Medulla oblongata (tissue), 1 donor: ENCODE data around the gene DEK.
"Not testable (repeated sequence)": the region's sequence is repeated elsewhere in the genome, so short reads cannot be mapped to it uniquely, and the experiment has no call there.

Source experiments
- DNase-seq: peaks from one replicate; pipeline ENCODE4 v3.0.0-alpha.2; 2015; ENCODE audit errors: extremely low spot score

The DEK gene

DNA sequence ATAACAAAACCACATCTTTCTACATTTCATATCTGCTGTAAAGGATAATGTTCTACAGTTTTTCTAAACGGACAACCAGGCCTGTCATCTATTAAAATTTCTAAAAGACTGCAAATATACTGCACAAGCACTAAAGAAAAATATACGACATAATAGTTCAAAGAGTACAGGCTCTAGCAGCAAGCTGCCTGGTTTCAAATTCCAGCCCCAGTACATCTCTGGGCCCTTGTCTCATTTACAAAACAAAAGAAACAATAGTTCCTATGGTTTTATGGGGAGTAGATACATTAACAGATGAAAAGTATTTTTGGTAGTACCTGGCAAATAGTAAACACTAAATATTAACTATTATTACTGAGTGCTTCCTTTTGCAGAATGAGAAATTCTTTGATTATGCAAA, 24.1 kb downstream of the DEK start:
- no peak for DNase-seq

DNA sequence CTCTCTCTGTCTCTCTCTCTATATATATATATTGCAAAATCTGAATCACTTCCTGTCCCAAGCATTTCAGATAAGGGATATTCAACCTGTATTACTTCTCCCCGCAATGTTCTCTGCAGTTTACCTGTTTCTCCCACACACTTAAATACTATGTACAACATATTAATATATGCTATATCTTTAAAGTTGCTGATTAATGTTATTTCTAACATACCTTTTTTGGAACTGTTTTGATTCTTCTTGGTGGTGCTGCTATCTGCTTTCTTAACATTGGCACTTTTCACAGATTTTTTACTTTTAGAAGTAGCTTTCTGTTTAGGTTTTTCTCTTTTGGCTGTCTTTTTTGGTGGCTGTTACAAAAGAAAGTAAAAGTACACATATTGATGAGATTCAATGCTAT, 27.2 kb downstream of the DEK start:
- DNase-seq, result no peak

GRCh38 chr6:18235524-18235923, 28.8 kb downstream of the DEK start:
- DNase-seq, result no peak

- no peak for DNase-seq
Measured at GRCh38 chr6:18234564-18234963, 29.8 kb downstream of the DEK start.

DNA sequence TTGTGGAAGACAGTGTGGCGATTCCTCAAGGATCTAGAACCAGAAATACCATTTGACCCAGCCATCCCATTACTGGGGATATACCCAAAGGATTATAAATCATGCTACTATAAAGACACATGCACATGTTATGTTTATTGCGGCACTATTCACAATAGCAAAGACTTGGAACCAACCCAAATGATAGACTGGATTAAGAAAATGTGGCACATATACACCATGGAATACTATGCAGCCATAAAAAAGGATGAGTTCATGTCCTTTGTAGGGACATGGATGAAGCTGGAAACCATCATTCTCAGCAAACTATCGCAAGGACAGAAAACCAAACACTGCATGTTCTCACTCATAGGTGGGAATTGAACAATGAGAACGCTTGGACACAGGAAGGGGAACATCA, 30.6 kb downstream of the DEK start:
- DNase-seq, result not testable (repeated sequence)

- not testable (repeated sequence) for DNase-seq
Measured at GRCh38 chr6:18231856-18232255, 32.5 kb downstream of the DEK start.

DNA sequence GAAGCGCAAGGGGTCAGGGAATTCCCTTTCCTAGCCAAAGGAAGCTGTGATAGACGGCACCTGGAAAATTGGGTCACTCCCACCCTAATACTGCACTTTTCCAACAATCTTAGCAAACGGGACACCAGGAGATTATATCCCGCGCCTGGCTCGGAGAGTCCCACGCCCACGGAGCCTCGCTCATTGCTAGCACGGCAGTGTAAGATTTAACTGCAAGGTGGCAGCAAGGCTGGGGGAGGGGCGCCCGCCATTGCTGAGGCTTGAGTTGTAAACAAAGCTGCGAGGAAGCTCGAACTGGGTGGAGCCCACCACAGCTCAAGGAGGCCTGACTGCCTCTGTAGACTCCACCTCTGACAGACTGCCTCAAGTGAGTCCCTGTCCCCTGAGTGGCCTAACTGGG, 35.7 kb downstream of the DEK start:
- not testable (repeated sequence) for DNase-seq

DNA sequence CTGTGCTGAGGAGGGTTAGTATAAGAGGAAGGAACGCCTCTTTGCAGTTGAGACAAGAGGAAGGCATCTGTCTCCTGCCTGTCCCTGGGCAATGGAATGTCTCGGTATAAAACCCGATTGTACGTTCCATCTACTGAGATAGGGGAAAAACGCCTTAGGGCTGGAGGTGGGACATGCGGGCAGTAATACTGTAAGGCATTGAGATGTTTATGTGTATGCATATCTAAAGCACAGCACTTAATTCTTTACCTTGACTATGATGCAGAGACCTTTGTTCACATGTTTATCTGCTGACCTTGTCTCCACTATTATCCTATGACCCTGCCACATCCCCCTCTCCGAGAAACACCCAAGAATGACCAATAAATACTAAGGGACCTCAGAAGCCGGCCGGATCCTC, 37.2 kb downstream of the DEK start:
- DNase-seq, result not testable (repeated sequence)

DNA sequence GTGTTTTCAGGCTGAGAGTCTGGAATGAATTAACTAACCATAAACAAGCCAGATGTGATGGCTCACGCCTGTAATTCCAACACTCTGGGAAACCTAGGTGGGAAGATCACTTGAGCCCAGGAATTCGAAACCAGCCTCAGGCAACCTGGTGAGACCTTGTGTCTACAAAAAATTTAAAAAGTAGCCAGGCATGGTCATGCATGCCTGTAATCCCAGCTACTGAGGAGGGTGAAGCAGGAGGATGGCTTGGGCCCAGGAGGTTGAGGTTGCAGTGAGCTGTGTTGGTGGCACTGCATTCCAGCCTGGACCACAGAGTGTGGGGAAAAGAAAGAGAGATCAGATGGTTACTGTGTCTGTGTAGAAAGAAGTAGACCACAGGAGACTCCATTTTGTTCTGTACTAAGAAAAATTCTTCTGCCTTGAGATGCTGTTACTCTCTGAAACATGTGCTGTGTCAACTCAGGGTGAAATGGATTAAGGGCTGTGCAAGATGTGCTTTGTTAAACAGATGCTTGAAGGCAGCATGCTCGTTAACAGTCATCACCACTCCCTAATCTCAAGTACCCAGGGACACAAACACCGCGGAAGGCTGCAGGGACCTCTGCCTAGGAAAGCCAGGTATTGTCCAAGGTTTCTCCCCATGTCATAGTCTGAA, 37.8 kb downstream of the DEK start:
- DNase-seq, result not testable (repeated sequence)

- DNase-seq, result no peak
Measured at GRCh38 chr6:18221288-18221615, 43.1 kb downstream of the DEK start.

DNA sequence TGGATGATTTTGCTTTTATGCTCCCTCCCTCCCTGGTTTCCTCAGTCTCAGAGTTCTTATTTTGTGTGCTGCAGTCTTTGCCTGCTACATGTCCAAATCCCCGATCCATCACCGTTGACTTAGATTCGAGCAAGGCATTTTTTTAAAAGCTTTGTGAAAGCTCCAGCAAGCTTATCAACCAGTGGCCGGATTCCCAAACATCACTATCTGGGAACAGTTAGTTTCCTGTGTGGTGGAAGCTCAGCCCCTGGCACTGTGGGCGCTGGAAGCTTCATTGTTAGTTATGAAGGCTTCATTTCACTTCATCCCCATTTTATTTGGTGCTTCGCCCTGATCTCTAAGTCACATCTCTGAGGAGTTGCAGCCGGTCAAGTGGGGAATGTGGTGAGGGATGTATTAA, 44.7 kb downstream of the DEK start:
- peak; percentile 32 for DNase-seq

DNA sequence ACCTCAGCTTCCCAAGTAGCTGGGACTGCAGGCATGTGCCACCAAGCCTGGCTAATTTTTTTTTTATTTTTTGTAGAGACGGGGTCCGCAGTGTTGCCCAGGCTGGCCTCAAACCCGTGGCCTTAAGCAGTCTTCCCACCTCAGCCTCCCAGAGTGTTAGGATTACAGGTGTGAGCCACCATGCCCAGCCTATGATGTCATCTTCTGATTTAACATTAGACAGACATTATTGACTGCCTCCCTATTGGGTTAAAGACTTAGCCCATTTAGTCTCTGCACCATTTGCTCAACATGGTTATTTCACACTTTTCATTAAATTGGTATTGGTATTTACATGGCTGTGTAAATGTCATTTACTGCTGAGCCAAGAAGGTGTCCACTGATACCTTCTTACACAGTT, 46.1 kb downstream of the DEK start:
- DNase-seq, result no peak

GRCh38 chr6:18216411-18216810, 47.9 kb downstream of the DEK start:
- DNase-seq, result no peak

DNA sequence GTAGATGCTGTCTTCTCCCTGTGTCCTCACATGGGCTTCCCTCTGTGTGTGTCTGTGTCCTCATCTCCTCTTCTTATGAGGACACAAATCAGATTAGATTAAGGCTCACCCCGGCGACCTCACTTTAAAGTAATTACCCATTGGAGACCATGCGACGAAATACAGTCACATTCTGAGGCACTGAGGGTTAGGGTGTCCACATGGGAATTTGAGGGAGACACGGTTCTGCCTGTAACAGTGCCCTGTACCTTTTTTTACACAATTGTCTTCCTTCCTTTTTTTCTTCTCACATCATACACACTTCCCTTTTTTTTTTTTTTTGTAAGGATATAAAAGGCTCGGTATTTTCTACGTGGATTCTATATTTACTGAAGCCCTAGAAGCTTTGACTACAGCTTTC, 48.9 kb downstream of the DEK start:
- peak; percentile 18 for DNase-seq

DNA sequence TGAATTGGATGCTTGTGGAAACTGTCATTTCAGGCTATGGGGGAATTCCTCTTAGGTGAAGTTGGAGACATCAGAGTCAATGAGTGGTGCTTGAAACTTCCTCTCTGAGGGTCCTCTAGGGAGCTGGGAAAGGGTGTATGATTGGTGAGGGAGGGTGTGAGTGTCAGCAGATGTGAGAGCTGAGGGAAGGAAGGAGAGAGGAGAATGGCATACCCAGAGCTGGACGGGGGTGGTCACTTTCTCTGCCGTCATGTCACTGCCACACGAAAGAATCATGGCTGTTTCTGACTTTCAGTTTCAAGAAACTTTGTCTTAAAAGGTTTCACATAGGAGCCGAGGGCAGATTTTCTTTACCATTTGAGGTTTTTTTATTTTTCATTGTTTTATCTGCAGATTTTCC, 50.3 kb downstream of the DEK start:
- no peak for DNase-seq

- no peak for DNase-seq
Measured at GRCh38 chr6:18213439-18213838, 50.9 kb downstream of the DEK start.

- DNase-seq, result no peak
Measured at GRCh38 chr6:18212231-18212630, 52.1 kb downstream of the DEK start.

DNA sequence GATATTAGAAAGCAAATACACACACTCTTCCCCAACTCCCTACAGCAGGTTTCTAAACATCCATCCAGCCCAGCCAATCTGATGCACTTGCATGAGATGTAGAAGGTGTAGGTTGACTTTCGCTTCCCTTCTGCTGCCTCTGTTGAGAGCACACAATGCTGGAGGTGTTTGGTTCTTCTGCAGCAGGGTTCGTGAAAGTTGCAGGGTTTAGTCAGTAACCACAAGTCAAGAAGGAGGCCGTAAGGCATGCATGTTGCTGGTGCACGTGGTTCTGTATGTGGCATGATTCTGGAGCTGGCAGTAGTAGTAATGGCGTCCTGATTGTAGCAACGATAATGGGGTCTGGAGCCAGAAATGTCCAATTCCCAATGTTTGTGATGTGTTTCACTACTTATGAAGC, 53.0 kb downstream of the DEK start:
- DNase-seq, result no peak

GRCh38 chr6:18210707-18211106, 53.6 kb downstream of the DEK start:
- no peak for DNase-seq

- DNase-seq, result peak; percentile 41
Measured at GRCh38 chr6:18209539-18210197, 54.7 kb downstream of the DEK start.

- DNase-seq, result not testable (repeated sequence)
Measured at GRCh38 chr6:18208778-18209177, 55.6 kb downstream of the DEK start.

DNA sequence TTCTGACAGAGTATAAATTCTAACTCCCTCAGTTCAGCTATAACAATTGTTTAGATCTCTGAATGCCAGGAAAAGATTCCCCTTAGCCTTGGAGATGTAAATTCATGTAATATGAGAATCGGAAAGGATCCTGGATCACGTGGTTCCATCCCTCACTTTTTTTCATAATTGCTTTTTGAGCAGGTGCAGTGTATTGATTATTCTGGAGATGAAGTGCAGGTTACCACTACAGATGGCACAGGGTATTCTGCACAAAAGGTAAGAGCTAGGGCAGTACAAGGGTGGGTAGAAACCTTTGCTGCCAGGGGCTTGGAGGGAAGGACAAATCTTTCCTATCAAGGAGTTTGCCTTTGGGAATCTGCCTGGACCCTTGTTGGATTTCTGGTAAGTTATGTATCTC, 56.4 kb downstream of the DEK start:
- DNase-seq, result no peak

DNA sequence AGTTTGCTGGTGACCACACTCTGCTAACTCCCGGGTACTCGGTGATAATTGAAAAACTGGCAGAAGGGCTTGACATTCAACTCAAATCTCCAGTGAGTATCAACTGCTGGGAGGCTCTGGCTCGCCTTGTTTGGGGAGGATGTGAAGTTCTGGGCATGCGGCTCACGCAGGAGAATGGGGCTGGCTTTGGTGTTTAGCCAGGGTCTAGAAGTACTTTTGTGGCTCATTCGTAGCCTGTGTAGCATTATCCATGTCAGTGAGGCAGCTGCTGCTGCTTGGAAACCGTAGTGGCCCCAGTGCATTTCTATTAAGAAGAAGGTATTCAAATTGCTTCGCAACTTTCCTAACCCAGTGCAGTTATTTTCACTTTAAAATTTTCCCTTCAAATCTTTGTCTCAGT, 56.9 kb downstream of the DEK start:
- peak; percentile 69 for DNase-seq

DNA sequence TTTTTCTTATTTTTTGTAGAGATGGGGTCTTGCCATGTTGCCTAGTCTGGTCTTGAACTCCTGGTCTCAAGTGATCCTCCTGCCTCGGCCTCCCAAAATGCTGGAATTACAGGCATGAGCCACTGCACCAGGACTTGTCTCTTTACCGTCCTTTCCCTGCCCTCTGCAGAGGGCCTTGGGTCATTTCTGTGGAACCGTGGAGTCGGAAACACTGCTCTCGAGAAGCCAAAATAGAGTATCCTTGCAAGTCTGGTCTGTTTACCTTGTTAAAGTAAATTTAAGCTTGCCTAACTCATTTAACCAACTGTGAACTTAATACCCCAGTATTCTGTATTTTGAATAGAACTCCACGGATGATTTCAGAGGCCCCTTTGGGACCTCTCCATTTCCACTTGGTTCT, 57.7 kb downstream of the DEK start:
- DNase-seq, result no peak
